ENCODE results near the gene ARSD. TPM values are rescaled to one million over a fixed set of nuclear protein-coding genes. Genes with fewer than 3 reads are reported as not detected.

Gene ARSD
- total RNA-seq, 2 donors from 2014 or later, result 4.9 to 15.7 TPM

DNA sequence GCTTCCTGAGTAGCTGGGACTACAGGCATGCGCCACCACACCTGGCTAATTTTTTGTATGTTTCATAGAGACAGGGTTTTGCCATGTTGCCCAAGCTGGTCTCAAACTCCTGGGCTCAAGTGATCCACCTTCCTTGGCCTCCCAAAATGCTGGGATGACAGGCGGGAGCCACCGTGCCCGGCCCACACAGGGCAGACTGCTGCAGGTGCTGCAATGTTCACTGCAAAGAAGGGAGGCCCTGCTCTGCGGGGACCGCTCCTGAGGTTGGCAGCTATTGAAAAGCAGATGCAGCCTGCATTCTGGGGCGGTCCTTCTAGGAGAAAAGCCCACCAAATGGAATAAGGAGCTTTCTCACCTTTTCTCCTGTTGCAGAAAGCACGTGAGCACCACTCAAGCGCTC is 5.0 kb downstream of the ARSD start:
- Mint-ChIP-seq H3K4me1 (peaks cover 22% of the 10 kb centered on the region), H3K27ac (no peak overlapping the region), H3K9me3 (peaks cover 7% of the 10 kb centered on the region), H3K27me3 (ENCODE audit: insufficient read depth) (no peaks in the 10 kb centered on the region), H3K4me3 (no peak overlapping the region), H3K36me3 (ENCODE audit: low read depth) (peaks cover 28% of the 10 kb centered on the region)
- DNase-seq, result no peak
- H3K9ac ChIP-seq (ENCODE audit: extremely low read depth, low read length, poor library complexity, severe bottlenecking), result no peak overlapping the region
- no peaks in the 10 kb centered on the region for H3K9me3 ChIP-seq (ENCODE audit: control insufficient read depth, low read length)
- no peaks in the 10 kb centered on the region for H3K27me3 ChIP-seq (ENCODE audit: control insufficient read depth, insufficient read depth, low read length, poor library complexity, severe bottlenecking)
- peaks cover 7% of the 10 kb centered on the region for H3K36me3 ChIP-seq (ENCODE audit: control insufficient read depth, insufficient read depth, low read length)
- H3K4me1 ChIP-seq (ENCODE audit: control insufficient read depth, insufficient read depth, low read length), result no peaks in the 10 kb centered on the region
- 95 to 96% methylated on average over 4 to 7 of the region's 9 CpGs for WGBS, 2 experiments (ENCODE audit: insufficient coverage in 1 of 2, insufficient read length in 1 of 2)
- TF ChIP-seq, protein P1, sequence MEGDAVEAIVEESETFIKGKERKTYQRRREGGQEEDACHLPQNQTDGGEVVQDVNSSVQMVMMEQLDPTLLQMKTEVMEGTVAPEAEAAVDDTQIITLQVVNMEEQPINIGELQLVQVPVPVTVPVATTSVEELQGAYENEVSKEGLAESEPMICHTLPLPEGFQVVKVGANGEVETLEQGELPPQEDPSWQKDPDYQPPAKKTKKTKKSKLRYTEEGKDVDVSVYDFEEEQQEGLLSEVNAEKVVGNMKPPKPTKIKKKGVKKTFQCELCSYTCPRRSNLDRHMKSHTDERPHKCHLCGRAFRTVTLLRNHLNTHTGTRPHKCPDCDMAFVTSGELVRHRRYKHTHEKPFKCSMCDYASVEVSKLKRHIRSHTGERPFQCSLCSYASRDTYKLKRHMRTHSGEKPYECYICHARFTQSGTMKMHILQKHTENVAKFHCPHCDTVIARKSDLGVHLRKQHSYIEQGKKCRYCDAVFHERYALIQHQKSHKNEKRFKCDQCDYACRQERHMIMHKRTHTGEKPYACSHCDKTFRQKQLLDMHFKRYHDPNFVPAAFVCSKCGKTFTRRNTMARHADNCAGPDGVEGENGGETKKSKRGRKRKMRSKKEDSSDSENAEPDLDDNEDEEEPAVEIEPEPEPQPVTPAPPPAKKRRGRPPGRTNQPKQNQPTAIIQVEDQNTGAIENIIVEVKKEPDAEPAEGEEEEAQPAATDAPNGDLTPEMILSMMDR (conservative IDR thresholded peaks at IDR 0.05), result no peak
- no peak overlapping the region for H3K27ac ChIP-seq (ENCODE audit: low read depth, low read length)
- no peak overlapping the region for H3K4me3 ChIP-seq (ENCODE audit: low read length)

DNA sequence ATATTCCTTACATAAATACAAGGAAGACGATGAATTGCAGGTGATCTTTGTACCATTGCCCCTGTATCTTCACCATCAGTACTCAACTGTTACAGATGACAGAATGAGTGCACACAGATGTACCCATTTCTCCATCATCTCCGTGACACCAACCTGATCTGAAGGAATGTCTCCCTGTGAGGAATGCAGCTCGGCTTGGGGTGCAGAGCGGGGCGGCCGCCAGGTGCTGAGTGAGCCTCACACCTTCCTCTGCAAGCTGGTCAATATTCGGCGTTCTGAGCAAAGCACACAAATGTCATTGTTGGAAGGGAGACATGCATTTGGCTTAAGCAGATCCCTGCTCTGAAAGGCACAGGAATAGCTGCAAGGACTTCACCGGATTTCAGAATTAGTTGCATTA is 7.4 kb downstream of the ARSD start:
- TF ChIP-seq, protein P1 (conservative IDR thresholded peaks at IDR 0.05), result no peak
- Histone ChIP-seq H3K36me3 (ENCODE audit: control insufficient read depth, insufficient read depth, low read length) (peaks cover 7% of the 10 kb centered on the region), H3K9me3 (ENCODE audit: control insufficient read depth, low read length) (no peaks in the 10 kb centered on the region), H3K4me1 (ENCODE audit: control insufficient read depth, insufficient read depth, low read length) (no peaks in the 10 kb centered on the region), H3K27ac (ENCODE audit: low read depth, low read length) (no peak overlapping the region), H3K27me3 (ENCODE audit: control insufficient read depth, insufficient read depth, low read length, poor library complexity, severe bottlenecking) (no peaks in the 10 kb centered on the region), H3K9ac (ENCODE audit: extremely low read depth, low read length, poor library complexity, severe bottlenecking) (no peak overlapping the region), H3K4me3 (ENCODE audit: low read length) (no peak overlapping the region)
- no peak overlapping the region for H3K27ac Mint-ChIP-seq
- peaks cover 42% of the 10 kb centered on the region for H3K36me3 Mint-ChIP-seq (ENCODE audit: low read depth)
- H3K4me1 Mint-ChIP-seq, result peaks cover 21% of the 10 kb centered on the region
- DNase-seq, result no peak
- H3K27me3 Mint-ChIP-seq (ENCODE audit: insufficient read depth), result no peaks in the 10 kb centered on the region
- H3K4me3 Mint-ChIP-seq, result no peak overlapping the region
- peaks cover 18% of the 10 kb centered on the region for H3K9me3 Mint-ChIP-seq
- 89 to 92% methylated on average over 5 to 9 of the region's 9 CpGs for WGBS, 2 experiments (ENCODE audit: insufficient coverage in 1 of 2, insufficient read length in 1 of 2)

DNA sequence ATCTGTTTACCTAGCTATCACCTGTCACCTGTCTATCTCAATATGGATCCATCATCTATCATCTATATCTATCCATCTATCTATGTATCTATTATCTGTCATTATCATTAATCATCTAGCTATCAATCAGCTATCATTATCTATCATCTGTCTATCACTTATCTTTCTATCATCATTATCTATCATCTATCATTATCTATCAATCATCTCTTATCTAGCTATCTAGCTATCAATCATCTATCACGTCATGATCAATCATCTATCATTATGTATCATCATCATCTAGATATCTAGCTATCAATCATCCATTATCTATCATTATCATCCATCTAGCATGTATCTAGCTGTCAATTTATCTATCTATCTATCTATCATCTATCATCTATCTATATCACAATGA is 7.9 kb downstream of the ARSD start:
- H3K9me3 ChIP-seq (ENCODE audit: control insufficient read depth, low read length), result no peaks in the 10 kb centered on the region
- no peaks in the 10 kb centered on the region for H3K27me3 Mint-ChIP-seq (ENCODE audit: insufficient read depth)
- no peak overlapping the region for H3K27ac Mint-ChIP-seq
- H3K9me3 Mint-ChIP-seq, result peaks cover 19% of the 10 kb centered on the region
- no peak overlapping the region for H3K4me3 Mint-ChIP-seq
- DNase-seq, result no peak
- peaks cover 16% of the 10 kb centered on the region for H3K4me1 Mint-ChIP-seq
- TF ChIP-seq, protein P1 (conservative IDR thresholded peaks at IDR 0.05), result no peak
- no peaks in the 10 kb centered on the region for H3K27me3 ChIP-seq (ENCODE audit: control insufficient read depth, insufficient read depth, low read length, poor library complexity, severe bottlenecking)
- peaks cover 7% of the 10 kb centered on the region for H3K36me3 ChIP-seq (ENCODE audit: control insufficient read depth, insufficient read depth, low read length)
- H3K4me1 ChIP-seq (ENCODE audit: control insufficient read depth, insufficient read depth, low read length), result no peaks in the 10 kb centered on the region
- H3K36me3 Mint-ChIP-seq (ENCODE audit: low read depth), result peaks cover 47% of the 10 kb centered on the region
- H3K27ac ChIP-seq (ENCODE audit: low read depth, low read length), result no peak overlapping the region
- WGBS, 2 experiments (ENCODE audit: insufficient coverage in 1 of 2, insufficient read length in 1 of 2), result 60 to 95% methylated on average over 1 of the region's 1 CpG
- H3K4me3 ChIP-seq (ENCODE audit: low read length), result no peak overlapping the region
- H3K9ac ChIP-seq (ENCODE audit: extremely low read depth, low read length, poor library complexity, severe bottlenecking), result no peak overlapping the region

Measured in endodermal cell (in vitro differentiated cells).